ENCODE data around the gene ETDA.
"Not testable (repeated sequence)": the region's sequence is repeated elsewhere in the genome, so short reads cannot be mapped to it uniquely, and the experiment has no call there.

GRCh38 chrX:135260976-135261375 lies 9.1 kb downstream of the ETDA start:
- not testable (repeated sequence) for TF ChIP-seq CTCF (conservative IDR thresholded peaks at IDR 0.05 in 1 of 2, IDR thresholded peaks at IDR 0.05 in 1 of 2; ENCODE audit: low read depth in 1 of 2, low read length in 2 of 2); EZH2 (IDR thresholded peaks at IDR 0.05; ENCODE audit: low read length, missing control alignments)
